GM19372 (cell line): ENCODE measurements around the gene KCNMA1.
"Not testable (repeated sequence)": the region's sequence is repeated elsewhere in the genome, so short reads cannot be mapped to it uniquely, and the experiment has no call there.

Source experiments
- ATAC-seq: cut with Tn5 transposase; IDR thresholded peaks from one replicate; pipeline ENCODE4 v1.9.1; 2021; ENCODE audit warnings: mild to moderate bottlenecking, low read depth, moderate library complexity; ENCODE audit not compliant: unreplicated experiment

Gene KCNMA1

DNA sequence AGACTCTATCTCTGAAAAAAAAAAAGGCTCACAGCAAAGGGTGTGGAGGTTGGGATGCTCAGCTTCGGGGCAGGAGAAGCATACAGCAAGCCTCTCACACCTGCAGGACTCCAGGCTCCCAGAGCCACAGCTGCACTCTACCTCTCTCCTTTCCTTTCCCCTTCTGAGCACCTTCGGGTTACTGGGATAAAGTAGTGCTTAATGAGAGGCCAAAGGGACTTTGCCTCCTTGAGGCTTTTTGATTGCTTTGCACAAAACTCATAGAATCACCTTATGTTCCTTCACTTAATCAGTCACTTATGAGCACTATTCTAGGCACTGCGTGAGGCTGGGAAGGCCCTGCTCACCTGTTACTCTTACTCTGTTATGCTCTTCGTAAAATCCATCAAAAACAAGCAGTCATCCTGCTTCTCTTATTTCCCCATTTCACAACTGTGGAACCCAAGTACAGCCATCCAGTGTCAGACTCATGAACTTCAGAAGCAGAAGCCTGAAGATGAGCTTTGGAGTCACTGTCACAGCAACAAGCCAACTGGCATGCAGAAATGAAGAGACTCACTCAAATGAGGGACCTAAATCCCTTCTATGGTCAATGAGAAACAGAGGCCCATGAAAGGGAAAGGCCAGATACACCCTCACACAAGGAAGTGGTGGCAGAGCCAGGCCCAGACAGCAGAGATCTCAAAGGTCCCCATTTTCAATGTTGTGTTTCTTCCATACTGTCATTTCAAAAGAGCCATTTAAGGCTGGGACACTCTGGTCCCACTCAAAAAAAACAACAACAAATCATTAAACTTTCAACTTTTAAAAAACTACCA is 205.4 kb downstream of the KCNMA1 start:
- no peak for ATAC-seq

DNA sequence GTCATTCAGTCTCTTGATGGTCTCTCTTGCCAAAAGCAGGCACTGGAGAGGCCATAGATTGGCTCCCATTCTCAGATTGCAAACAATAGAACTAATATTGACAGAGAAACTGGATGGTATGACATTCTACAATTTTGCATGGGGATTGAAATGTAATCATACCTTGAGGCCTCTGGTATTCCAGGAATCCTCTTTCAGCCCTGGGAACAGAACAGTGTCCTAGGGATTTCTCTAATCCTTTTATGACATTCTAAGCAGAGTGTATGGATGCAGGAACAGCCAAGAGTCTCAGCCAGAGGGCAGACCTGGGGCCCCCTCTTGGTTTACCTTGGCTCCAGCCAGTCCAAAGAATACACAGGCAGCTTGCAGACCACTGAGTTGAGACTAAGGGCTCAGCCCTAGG is 206.4 kb downstream of the KCNMA1 start:
- no peak for ATAC-seq

DNA sequence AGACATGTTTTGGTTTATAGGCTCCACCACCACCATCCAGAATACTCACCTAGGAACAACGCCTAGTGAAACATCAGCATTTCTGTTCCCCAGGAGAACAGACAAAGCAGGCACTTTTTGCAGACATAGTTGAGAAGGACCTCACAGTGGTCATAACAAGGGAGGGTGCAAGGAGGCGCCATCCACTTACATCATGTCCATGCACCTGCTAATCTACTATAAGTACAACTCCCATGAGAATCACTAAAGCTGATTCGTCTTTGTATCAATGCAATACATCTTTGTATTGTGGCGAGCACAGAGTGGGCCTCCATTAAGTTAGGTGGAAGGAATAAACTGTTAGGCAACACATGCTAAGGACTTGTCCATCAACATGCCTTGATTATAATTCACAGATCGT is 207.1 kb downstream of the KCNMA1 start:
- no peak for ATAC-seq

DNA sequence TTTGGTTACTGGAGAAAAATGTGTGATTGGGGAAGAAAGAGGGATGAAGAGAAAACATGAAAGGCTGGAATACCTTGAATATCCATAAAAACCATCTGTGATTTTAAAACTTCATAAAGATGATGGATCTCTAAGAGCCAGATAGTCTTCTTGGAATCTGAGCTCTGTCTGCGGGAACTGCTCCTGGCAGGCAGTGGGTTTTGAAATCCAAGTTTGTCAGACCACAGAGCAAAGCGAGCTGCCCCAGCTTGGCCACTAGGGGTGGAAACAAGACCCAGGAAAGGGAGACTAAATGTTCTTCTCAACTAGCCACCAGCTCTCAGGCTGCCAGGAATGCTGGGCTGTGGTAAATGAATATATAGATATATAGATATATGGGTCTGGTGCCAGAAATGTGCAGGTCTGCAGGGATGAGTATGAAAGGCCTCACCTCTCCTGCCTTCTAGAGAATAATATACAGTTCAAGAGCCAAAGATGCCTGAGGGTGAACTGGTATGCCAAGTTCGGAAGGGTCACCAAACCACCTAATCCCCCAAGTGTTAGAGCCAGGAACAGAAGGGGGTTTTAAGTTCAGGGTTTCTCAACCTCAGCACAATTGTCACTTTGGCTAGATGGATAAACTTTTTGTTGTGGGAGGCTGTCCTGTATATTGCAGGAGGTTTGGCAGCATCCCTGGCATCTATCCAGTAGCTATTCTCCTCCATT is 208.8 kb downstream of the KCNMA1 start:
- ATAC-seq = no peak

DNA sequence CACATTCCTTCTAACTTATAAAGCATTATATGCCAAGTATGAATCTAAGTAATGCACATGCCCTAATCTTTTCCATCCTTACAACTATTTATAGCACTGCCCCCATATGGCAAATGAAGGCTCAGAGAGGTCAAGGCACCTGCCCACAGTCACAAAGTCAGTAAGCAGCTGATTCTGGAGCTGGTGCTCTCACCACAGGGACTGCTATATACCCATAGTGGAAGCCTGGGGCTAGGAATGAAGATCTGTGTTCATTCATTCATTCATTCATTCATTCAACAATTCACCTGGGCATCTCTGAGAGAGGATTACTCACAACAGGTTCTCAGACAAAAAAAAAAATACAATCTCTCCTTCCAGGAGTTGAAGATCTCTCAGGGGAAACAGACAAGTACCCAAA is 213.4 kb downstream of the KCNMA1 start:
- no peak for ATAC-seq

DNA sequence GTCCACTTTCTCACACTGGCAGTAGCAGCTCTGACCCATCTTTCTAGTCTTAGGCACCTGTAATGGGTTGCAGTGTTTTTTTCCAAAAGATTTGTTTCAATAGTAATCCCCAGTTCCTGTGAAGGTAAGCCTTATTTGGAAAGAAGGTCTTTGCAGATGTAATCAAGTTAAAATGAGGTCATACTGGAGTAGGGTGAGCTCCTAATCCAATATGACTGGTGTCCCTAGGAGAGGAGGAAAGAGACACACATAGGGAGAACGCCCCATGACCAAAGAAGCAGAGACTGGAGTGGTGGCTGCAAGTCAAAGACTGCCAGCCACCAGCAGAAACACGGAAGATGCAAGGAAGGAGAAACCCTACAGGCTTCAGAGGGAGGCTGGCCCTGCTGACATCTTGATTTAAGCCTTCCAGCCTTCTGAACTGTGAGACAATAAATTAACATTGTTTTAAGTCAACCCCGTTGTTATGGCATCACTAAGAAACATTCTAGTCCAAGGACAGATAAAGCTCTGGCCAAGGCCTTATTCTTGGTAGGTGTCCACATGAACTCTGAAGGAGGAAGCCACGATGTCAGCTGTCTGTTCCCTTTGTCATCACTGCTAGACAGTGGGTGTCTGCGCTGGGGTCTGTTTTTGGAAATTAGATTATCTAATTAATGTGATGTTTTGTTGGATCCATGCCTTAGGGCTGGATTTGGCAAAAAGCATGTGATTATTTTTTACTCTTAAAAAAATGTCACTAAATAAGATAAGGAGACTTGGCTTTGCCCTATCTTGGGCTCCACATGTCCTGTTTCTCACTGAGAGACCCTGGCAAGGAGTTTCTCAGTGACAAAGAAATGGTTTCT is 214.9 kb downstream of the KCNMA1 start:
- no peak for ATAC-seq

DNA sequence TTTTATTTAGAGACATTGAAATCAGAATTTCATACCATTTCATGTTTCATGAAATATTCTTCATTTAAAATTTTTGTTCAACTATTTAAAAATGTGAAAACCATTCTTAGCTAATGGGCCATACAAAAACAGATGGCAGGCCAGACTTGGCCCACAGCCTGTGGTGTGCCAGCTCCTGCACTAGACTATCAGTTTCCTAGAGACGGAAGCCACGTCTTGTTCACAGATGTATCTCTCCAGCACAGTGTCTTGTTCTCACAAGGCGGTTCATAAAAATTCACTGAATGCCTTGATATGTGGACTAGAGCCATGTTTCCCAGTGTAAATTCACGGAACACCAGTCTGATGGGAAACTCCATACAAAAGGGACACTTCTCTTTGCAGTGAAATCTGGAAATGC is 216.0 kb downstream of the KCNMA1 start:
- ATAC-seq = no peak

DNA sequence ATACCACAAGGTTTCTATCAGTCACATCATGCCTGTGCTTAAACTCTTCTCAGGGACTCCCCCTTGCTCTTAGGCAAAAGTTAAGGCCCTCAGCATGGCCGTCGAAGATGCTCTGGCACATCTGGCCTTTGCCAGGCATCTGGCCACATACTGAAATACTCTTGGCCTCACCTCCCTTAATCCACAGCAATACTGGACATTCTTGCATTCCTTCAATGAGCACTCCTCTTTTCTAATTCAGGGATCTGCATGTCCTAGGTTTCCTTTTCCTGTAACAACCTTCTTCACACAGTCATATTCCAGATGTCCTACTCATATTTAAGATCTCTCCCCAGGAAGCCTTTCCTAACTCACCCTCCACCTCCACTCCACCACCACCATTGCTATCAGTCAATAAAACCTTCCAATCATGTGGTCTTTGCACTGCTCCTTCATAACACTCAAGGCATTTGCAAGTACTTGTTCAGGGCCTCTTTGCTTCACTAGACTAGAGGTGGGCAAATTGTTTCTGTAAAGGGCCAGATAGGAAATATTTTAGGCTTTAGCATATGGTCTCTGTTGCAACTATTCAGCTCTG is 216.6 kb downstream of the KCNMA1 start:
- no peak for ATAC-seq

DNA sequence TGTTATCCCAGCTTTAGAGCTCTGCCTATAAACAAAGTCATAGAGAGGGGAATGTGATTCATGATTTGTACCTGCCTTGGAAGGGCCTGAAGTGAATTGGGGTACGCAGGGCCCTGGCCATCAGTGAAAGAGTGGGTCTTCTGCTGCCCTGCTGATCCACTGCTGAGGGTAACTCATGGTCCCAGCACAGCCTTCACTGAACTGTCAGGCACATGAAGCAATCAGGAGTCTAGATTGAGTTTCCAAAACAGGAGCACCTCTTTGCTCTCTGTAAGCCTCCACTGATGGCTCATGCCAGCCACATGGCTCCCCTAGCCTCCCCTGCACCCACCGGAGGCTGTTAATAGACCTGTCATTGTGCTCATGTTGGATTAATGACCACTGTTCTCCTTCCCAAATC is 217.6 kb downstream of the KCNMA1 start:
- no peak for ATAC-seq

DNA sequence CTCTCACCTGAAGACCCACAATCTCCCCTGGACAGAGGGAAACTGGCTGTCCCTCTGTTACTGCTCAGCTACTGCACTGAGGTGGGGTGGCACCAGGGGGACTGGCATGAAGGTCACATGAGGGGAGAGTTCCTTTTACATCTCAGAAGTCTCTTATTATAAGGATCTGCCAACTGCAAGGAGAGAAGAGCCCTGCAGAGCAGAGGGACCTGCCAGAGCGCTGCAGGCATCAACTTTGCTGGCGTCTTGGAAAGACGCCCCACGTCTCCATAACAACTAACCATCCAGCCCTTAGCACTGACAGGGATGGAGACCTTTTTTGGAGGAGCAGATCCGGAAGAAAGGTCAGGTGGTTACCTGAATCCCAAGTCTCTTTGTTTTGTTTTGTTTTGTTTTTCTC is 218.6 kb downstream of the KCNMA1 start:
- no peak for ATAC-seq

DNA sequence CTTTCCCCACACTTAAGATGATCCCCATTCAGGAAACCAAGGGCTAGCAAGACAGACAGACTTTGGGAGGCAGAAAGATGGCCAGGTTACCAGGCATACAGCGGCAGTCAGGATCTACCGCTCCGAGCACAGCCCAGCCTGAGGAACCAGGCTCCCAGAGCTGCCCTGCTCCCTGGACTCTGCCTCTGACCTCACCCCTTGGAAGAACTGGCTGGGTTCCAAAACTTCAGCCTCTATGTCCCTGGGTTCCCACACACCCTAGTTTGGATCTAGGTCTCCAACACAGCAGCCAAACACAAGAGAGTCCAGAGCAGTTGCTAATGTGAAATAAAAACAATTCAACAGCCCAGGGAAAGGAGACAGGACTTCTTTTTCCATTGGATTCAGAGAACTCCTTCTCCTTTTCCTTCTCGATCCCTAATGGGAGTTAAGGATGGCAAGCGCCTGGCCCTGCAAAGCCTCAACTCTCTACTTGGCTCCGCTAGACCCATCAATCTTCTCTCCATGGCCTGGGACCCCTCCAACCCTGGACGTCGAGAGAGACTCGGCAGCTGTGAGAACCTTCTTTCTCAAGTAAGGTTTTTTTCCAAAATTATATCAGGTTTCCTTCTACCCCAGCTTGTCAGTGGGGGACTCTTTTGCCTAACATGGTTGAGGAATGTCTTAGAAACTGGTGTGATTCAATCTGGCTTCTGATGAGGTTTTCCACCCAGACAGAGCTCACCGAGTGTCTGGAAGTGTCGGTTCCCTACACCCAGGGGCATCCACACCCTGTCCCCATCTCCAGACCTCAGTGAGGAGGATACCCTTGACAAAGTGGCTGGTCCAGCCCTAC is 219.6 kb downstream of the KCNMA1 start:
- no peak for ATAC-seq

DNA sequence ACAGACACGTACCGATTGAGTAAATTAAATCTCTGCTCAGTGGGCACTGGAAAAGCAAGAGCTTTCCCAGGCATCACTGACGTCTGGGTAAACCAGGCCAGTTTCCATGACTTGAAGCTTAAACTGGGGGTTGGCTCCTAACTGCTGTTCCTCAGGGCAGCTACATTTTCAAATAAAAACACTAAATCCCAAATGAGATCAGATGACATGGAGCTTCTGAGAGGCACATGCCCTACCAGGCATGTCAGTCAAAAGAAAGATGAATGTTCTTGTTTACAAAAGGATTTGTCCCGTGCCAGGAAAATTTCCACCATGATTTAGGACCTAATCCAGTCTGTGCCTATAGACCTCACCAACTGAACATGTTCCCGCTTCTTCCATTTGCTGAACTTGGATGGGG is 220.2 kb downstream of the KCNMA1 start:
- ATAC-seq = no peak

DNA sequence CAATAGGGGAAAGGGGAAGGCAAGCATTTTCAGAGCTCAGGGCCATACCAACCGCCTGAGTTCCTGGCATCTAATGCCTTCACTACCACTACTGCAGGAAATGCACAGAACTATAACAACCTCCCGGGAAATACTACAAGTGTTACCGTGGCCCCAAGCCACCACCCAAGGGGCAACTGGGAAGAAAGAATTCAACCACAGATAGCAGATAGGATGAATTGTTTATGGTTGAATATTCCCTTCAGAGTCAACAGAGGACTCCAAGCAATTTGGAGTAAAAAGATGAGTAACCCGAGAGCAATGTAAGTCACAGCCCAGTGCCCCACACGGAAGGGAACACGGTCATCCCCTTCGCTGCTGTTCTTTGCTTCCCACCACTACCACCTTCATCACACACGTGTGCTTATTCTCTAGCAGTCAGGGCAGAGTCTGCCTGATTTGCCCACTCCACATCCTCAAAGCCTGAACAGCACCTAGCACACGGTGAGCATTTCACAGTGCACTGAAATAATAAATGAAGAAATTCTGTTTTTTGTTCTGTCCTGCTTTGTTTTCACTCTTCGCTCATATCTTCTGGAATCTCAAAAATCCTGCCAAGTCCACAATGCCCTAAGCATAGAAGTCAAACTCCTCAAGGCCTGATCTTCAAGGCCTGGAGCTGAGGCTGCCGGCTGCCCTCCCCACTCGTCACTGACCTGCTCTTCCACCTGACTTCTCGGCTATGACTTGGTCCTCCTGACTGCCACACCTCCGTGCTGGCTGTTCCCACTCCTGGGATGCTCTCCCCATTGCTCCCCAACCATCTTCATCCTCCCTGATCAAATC is 221.1 kb downstream of the KCNMA1 start:
- no peak for ATAC-seq

DNA sequence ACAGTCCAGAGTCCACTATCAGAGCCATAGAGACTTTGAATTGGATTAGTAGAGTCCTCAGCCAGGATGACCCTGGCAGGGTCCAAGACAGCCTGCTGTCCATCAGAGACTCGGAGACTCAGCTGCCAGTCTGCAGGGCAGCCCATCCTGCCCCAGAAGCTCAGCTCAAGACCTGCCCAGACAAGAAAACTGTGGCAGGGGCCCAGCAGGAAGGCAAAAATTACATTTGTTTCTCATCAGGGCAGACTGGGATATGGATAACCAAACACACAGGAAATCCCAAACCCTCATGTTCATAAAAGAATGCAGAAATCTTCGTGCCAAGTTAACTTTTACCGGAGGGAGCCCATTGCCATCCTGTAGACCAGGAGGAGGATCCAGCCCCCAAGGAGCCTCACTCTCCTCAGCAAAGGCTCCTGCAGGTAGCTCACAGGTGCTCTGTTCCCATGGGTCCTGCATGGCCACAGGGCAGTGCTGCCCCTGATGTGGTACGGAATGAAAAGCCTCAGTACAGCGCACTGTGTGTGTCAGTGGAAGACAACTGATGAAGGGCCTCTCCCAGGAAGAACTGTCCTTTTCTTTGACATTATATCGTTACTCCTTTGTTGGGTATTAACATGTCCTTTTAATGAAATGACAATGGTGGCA is 222.2 kb downstream of the KCNMA1 start:
- no peak for ATAC-seq

DNA sequence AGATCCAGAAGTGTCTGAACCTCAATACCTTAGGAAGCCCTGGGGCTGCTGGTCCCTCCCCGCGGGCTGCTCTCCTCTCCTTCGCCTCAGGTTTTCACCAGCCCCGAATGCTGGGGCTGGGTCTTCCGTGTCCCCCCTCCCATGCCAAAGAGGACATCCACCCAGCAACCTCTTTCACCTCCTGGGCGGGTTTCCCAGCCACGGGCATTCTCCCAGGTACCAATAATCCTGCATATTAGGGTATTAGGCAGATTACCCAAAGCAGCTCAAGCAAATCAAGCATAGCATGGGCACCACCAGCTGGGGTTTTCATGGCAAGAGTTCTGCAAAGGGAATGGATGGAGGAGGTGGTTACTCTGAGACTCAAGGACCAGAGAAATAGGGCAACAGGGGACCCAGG is 224.4 kb downstream of the KCNMA1 start:
- no peak for ATAC-seq

DNA sequence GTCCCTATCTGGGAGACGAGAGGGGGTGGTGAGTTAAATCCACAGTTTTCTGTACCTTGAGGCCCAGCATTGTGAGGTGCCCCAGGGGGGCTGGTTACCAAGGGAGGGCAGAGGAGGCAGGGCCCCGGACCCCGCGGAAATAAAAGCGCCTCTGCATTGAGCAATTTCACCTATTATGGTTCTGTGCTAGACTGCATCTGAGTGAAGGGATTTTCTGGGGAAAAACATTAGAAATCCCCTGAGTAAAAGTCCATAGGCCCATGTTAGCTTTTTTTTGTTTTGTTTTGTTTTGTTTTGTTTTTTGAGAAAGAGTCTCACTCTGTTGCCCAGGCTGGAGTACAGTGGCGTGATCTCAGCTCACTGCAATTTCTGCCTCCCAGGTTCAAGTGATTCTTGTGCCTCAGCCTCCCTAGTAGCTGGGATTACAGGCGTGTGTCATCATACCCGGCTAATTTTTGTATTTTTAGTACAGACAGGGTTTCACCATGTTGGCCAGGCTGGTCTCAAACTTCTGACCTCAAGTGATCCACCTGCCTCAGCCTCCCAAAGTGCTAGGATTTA is 225.0 kb downstream of the KCNMA1 start:
- ATAC-seq = not testable (repeated sequence)

DNA sequence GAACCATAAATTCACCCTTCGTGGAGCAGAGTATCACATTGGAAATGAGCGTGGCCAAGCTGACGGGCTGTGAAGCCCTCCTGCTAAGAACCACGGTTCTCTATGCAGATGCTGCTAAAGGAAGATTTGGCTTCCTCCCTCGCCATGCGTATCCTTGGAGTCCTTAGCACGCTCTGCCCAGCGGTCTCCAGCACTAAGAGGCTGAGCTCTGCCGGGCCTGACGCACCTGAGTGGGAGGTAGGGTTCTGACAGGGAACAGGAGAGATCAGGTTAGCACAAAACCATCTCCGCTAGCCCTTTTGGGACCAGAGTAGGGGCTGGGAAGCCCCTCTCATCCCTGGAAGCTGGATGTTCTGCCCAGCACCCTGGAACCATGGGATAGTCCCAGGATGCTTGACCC is 225.8 kb downstream of the KCNMA1 start:
- ATAC-seq = no peak

DNA sequence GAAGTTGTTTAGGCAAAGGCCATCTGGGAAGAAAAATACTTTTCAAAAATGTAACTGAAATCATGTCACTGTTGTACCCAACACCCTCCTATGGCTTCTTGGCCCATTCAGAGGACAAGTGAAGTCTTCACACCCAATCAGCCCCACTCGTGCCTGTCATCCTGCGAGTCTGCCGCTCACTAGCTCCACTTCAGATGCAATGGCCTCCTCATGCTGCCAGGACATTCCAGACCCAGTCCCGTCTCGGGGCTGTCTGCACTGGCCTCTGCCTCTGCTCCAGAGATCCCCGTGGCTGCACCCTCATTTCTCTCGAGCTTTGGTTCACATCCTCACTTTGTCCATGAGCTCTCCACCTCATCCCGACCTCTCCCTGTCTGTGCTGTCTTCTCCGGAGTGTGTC is 227.1 kb downstream of the KCNMA1 start:
- no peak for ATAC-seq
